Measurements from ENCODE around the gene KRT86. TPM values are rescaled to one million over a fixed set of nuclear protein-coding genes. Genes with fewer than 3 reads are reported as not detected.

The KRT86 gene
- total and polyA plus RNA-seq, 7 donors, result 0.25 to 0.60 TPM; not detected in 5

GRCh38 chr12:52347551-52348510, 73.4 kb downstream of the KRT86 start:
- H3K4me1 ChIP-seq, result peaks cover 0 to 3% (median 0%) of the 10 kb centered on the region in 4 donors
- no peak overlapping the region for H3K27ac ChIP-seq
- TF ChIP-seq EP300 (IDR thresholded peaks at IDR 0.05) (no peak), POLR2AphosphoS5 (IDR thresholded peaks at IDR 0.05) (no peak), POLR2A (IDR thresholded peaks at IDR 0.05) (no peak)
- TF ChIP-seq, protein P1, sequence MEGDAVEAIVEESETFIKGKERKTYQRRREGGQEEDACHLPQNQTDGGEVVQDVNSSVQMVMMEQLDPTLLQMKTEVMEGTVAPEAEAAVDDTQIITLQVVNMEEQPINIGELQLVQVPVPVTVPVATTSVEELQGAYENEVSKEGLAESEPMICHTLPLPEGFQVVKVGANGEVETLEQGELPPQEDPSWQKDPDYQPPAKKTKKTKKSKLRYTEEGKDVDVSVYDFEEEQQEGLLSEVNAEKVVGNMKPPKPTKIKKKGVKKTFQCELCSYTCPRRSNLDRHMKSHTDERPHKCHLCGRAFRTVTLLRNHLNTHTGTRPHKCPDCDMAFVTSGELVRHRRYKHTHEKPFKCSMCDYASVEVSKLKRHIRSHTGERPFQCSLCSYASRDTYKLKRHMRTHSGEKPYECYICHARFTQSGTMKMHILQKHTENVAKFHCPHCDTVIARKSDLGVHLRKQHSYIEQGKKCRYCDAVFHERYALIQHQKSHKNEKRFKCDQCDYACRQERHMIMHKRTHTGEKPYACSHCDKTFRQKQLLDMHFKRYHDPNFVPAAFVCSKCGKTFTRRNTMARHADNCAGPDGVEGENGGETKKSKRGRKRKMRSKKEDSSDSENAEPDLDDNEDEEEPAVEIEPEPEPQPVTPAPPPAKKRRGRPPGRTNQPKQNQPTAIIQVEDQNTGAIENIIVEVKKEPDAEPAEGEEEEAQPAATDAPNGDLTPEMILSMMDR (IDR thresholded peaks at IDR 0.05), result no peak
- no peaks in the 10 kb centered on the region for H3K9me3 ChIP-seq
- 80 to 83% methylated on average over 16 of the region's 16 CpGs for WGBS, 2 donors
- no peaks in the 10 kb centered on the region for H3K27me3 ChIP-seq
- no peak for DNase-seq
- no peaks in the 10 kb centered on the region for H3K36me3 ChIP-seq
- no peak overlapping the region for H3K4me3 ChIP-seq
- intact Hi-C loops (cut with DNase I), result no loop called here

- WGBS, 2 donors, result 72 to 81% methylated on average over 6 of the region's 6 CpGs
Observed at GRCh38 chr12:52349196-52349595, 74.8 kb downstream of the KRT86 start.

DNA sequence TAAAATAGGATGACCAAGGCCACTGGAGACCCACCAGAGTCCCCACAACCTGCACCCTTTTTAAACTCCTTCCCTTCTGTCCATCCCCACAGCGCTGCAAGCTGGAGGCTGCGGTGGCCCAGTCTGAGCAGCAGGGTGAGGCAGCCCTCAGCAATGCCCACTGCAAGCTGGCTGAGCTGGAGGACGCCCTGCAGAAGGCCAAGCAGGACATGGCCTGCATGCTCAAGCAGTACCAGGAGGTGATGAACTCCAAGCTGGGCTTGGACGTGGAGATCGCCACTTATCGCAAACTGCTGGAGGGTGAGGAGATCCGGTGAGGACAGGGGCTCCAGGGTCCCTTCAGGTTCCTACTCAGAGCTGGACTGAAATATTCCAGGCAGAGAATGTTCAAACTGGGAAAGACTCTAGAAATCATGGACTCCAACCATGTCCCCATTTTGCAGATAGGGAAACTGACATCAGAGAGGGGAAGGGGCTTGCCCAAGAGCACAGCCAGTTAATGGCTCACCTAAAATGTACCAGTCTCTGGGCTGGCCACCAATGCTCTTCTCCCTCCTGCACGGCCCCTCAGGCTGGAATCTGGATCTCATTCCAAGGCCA, 75.7 kb downstream of the KRT86 start:
- no peaks in the 10 kb centered on the region for H3K36me3 ChIP-seq
- H3K4me3 ChIP-seq, result no peak overlapping the region
- TF ChIP-seq EP300 (IDR thresholded peaks at IDR 0.05) (no peak), POLR2A (IDR thresholded peaks at IDR 0.05) (no peak), POLR2AphosphoS5 (IDR thresholded peaks at IDR 0.05) (no peak)
- TF ChIP-seq, protein P1 (IDR thresholded peaks at IDR 0.05), result no peak
- peaks cover 0 to 3% (median 0%) of the 10 kb centered on the region in 4 donors for H3K4me1 ChIP-seq
- no peaks in the 10 kb centered on the region for H3K9me3 ChIP-seq
- no peak overlapping the region for H3K27ac ChIP-seq
- DNase-seq, result no peak
- 92% methylated on average over 8 of the region's 8 CpGs for WGBS, 2 donors
- intact Hi-C loops (cut with DNase I), result no loop called here
- no peaks in the 10 kb centered on the region for H3K27me3 ChIP-seq

More at GRCh38 chr12:52349196-52349595, 74.8 kb downstream of the KRT86 start:
- Histone ChIP-seq H3K4me1 (peaks cover 0 to 3% (median 0%) of the 10 kb centered on the region in 4 donors), H3K27me3 (no peaks in the 10 kb centered on the region), H3K4me3 (no peak overlapping the region), H3K9me3 (no peaks in the 10 kb centered on the region), H3K27ac (no peak overlapping the region), H3K36me3 (no peaks in the 10 kb centered on the region)
- TF ChIP-seq, protein P1 (IDR thresholded peaks at IDR 0.05), result no peak
- TF ChIP-seq EP300 (IDR thresholded peaks at IDR 0.05) (no peak), POLR2A (IDR thresholded peaks at IDR 0.05) (no peak), POLR2AphosphoS5 (IDR thresholded peaks at IDR 0.05) (no peak)
- DNase-seq, result no peak
- intact Hi-C loops (cut with DNase I), result no loop called here

DNA sequence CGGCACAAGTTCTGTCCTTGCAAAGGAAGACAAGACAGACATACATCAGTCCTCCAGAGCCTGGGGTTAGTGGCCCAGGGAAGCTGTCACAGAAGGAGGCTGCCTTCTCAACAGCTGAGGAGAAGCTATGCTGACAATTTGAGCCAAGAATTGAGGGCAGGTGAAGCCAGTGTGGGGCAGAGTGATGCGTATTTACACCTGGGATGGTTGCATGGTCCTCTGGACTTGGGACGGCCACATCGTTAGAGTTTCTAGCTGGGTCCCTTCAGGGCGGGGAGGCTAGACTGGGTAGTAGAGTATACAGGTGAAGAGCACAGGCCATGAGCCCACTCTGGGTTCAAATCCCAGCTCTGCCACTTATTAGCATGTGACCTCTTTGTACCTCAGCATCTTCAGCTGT, 76.3 kb downstream of the KRT86 start:
- H3K27ac ChIP-seq, result no peak overlapping the region
- H3K36me3 ChIP-seq, result no peaks in the 10 kb centered on the region
- WGBS, 2 donors, result 79 to 90% methylated on average over 5 of the region's 5 CpGs
- H3K4me1 ChIP-seq, result peaks cover 0 to 3% (median 0%) of the 10 kb centered on the region in 4 donors
- TF ChIP-seq POLR2A (IDR thresholded peaks at IDR 0.05) (no peak), EP300 (IDR thresholded peaks at IDR 0.05) (no peak), POLR2AphosphoS5 (IDR thresholded peaks at IDR 0.05) (no peak)
- TF ChIP-seq, protein P1 (IDR thresholded peaks at IDR 0.05), result no peak
- H3K27me3 ChIP-seq, result no peaks in the 10 kb centered on the region
- no peak overlapping the region for H3K4me3 ChIP-seq
- DNase-seq, result no peak
- H3K9me3 ChIP-seq, result no peaks in the 10 kb centered on the region
- intact Hi-C loops (cut with DNase I), result no loop called here
